GM12891 (cell line): Measurements from ENCODE around the gene ZP1.

Experiments
- PAX5 ChIP-seq: IDR thresholded peaks from 2 replicates; pipeline ENCODE4 v1.6.1; 2011; ENCODE audit warnings: low read length, moderate library complexity, mild to moderate bottlenecking; ENCODE audit not compliant: insufficient read depth, severe bottlenecking
- POLR2A ChIP-seq: IDR thresholded peaks from 2 replicates; pipeline ENCODE4 v1.6.1; 2011; ENCODE audit warnings: low read depth, low read length, control low read depth
- POLR2AphosphoS5 ChIP-seq: IDR thresholded peaks from 2 replicates; pipeline ENCODE4 v1.6.1; 2011; ENCODE audit warnings: low read depth, low read length, control low read depth
- POU2F2 ChIP-seq: IDR thresholded peaks from 2 replicates; pipeline ENCODE4 v1.6.1; 2011; ENCODE audit warnings: low read depth, mild to moderate bottlenecking, control low read depth, low read length, moderate library complexity
- SPI1 ChIP-seq: IDR thresholded peaks from 2 replicates; pipeline ENCODE4 v1.6.1; 2011; ENCODE audit warnings: low read depth, low read length, control low read depth
- TAF1 ChIP-seq: IDR thresholded peaks from 2 replicates; pipeline ENCODE4 v1.6.1; 2011; ENCODE audit warnings: low read depth, low read length, control low read depth

DNA sequence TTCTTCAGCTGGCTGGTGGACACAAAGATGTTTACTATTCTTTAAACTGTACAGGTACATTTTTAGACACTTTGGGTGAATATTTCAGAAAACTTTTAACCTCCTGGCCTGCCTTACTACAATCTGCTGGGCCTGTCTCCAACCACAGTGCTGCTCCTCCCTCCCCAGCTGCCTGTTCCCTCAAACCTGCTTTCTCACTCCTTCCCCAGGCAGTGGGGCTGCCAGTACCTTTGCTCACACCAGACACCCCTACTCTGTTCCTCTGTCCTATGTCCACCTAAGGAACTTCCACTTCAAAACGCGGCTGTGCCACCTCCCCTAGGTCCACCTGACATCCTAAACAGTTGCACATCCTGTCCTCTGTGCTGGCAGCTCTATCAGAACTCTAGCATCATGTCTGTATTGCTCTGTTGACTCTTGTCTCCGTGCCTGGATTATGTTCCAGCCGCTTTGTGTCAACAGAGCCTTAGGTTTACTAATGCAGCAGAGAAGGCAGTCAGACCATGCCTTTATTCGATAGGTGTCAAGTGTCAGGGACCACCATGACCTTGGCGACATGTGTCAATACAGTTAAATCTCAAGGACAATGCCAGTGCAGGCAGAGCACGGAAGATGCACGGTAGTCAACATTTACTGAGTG, 13.4 kb downstream of the ZP1 start:
- TF ChIP-seq TAF1: no peak
- no peak for TF ChIP-seq POLR2A
- TF ChIP-seq POLR2AphosphoS5: no peak
- no peak for TF ChIP-seq SPI1
- TF ChIP-seq POU2F2: no peak
- TF ChIP-seq PAX5: no peak
